HUDEP-2 (cell line): Measurements from ENCODE around the gene ATOSA.
A peak's percentile ranks its signal among the peaks of the same experiment; 100 is the strongest.

Source experiments
- DNase-seq, 76 experiments: peaks; one replicate each; lab custom pipeline; 2025; ENCODE audit not compliant: unreplicated experiment in 76 of 76; lab: John Stamatoyannopoulos, UW

The ATOSA gene

GRCh38 chr15:52689562-52689961 lies 10.4 kb upstream of the ATOSA start:
- DNase-seq: no peak

- DNase-seq: peak in 4 of 76 experiments; percentile 3 to 13 (median 8)
Measured at GRCh38 chr15:52683580-52683979, 4.4 kb upstream of the ATOSA start.

GRCh38 chr15:52682781-52683180 lies 3.6 kb upstream of the ATOSA start:
- no peak for DNase-seq

- DNase-seq: no peak
Measured at GRCh38 chr15:52682200-52682599, 3.0 kb upstream of the ATOSA start.

GRCh38 chr15:52681441-52681840 lies 2.3 kb upstream of the ATOSA start:
- no peak for DNase-seq

- no peak for DNase-seq
Measured at GRCh38 chr15:52680761-52681160, 1.6 kb upstream of the ATOSA start.

GRCh38 chr15:52680041-52680391 lies 828 bp upstream of the ATOSA start:
- DNase-seq: no peak

GRCh38 chr15:52678468-52679231 lies 538 bp downstream of the ATOSA start:
- DNase-seq: peak in 44 of 76 experiments; percentile 4 to 79 (median 34)

- DNase-seq: peak in 60 of 76 experiments; percentile 2 to 60 (median 32)
Measured at GRCh38 chr15:52677593-52678467, 1.4 kb downstream of the ATOSA start.

- DNase-seq: no peak
Measured at GRCh38 chr15:52674831-52675230, 4.4 kb downstream of the ATOSA start.

GRCh38 chr15:52673734-52674133 lies 5.5 kb downstream of the ATOSA start:
- no peak for DNase-seq

GRCh38 chr15:52673312-52673711 lies 5.9 kb downstream of the ATOSA start:
- DNase-seq: no peak

GRCh38 chr15:52672661-52673060 lies 6.5 kb downstream of the ATOSA start:
- no peak for DNase-seq

- no peak for DNase-seq
Measured at GRCh38 chr15:52670087-52670486, 9.1 kb downstream of the ATOSA start.

GRCh38 chr15:52668133-52668532 lies 11.1 kb downstream of the ATOSA start:
- no peak for DNase-seq

GRCh38 chr15:52667597-52667996 lies 11.6 kb downstream of the ATOSA start:
- DNase-seq: no peak

- no peak for DNase-seq
Measured at GRCh38 chr15:52663536-52664294, 15.5 kb downstream of the ATOSA start.

- no peak for DNase-seq
Measured at GRCh38 chr15:52661909-52662308, 17.3 kb downstream of the ATOSA start.

GRCh38 chr15:52660192-52660591 lies 19.0 kb downstream of the ATOSA start:
- DNase-seq: no peak

- DNase-seq: no peak
Measured at GRCh38 chr15:52658955-52659354, 20.2 kb downstream of the ATOSA start.

GRCh38 chr15:52657338-52657737 lies 21.9 kb downstream of the ATOSA start:
- DNase-seq: no peak
